SIG-M5 treated with dmso at 0.1 percent for 504 hours (cell line): ENCODE results near the gene PDCD2L.
A peak's percentile ranks its signal among the peaks of the same experiment; 100 is the strongest.
"Not testable (repeated sequence)": the region's sequence is repeated elsewhere in the genome, so short reads cannot be mapped to it uniquely, and the experiment has no call there.

Experiments
- DNase-seq: peaks from one replicate; lab custom pipeline; 2025; ENCODE audit not compliant: unreplicated experiment; lab: John Stamatoyannopoulos, UW

PDCD2L gene

DNA sequence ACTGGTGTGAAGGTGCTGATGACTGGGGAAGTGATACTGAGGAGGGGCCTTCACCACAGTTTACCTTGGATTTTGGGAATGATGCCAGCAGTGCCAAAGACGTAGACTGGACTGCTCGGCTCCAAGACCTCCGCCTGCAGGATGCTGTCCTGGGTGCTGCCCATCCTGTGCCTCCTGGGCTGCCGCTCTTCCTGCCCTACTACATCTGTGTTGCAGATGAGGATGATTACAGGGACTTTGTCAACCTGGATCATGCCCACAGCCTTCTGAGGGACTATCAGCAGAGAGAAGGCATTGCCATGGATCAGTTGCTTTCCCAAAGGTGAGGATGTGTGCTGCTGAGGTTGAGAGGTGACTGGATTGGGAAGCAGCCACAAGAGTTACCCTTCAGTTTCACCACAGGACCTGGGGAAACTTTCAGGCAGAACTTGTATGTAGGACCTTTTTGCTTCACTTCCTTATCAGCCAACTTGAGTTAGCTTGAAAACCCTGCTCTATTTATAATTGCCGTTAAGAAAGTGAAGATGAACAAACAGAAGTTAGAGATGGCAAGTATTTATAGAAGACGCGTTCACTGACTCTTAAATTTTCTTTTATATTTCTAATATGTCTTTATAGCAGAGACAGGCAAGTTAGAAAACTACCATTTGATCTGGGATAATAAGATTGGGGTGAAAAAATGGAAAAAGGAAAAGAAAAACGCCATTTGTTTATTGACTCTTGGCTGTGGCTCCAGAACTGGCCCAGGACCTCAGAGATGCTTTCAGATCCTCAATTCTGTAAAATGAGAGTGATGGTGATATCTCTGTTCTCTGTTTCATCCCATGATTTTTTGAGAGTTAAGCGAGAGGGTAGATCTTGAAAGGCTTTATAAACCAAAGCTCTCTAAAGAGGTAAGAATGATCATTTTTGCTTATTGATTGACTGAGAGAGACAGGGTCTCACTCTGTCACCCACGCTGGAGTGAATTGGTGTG lies 5.3 kb downstream of the PDCD2L start:
- peak; percentile 13 for DNase-seq

DNA sequence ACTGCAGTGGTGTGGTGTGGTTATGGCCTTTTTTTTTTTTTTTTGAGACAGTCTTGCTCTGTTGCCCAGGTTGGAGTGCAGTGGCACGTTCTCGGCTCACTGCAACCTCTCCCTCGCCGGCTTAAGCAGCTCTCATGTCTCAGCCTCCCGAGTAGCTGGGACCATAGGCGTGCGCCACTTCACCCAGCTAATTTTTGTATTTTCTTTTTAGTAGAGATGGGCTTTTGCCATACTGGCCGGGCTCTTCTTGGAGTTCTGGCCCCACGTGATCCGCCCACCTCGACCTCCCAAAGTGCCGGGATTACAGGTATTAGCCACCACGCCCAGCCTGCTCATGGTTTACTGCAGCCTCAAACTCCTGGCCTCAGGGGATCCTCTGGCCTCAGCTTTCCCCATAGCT lies 7.0 kb downstream of the PDCD2L start:
- DNase-seq: no peak

DNA sequence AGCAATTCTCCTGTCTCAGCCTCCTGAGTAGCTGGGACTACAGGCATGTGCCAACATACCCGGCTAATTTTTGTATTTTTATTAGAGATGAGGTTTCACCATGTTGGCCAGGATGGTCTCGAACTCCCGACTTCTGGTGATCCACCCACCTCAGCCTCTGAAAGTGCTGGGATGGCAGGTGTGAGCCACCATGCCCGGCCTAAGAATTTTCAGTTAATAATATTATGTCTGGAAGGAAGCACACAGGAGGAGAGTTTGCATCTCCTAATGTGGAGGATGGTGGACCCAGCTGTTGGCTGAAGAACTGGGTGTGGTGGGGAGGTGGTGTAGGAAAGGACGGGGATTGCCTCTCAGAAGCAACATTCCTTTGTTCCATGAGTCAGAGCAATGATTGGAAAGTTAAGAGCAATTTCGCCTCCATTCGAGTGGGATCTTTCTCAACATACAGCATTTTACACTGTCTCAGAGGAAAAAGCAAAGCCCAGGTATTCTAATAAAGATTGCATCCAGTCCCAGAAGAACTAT lies 11.9 kb downstream of the PDCD2L start:
- DNase-seq: no peak

DNA sequence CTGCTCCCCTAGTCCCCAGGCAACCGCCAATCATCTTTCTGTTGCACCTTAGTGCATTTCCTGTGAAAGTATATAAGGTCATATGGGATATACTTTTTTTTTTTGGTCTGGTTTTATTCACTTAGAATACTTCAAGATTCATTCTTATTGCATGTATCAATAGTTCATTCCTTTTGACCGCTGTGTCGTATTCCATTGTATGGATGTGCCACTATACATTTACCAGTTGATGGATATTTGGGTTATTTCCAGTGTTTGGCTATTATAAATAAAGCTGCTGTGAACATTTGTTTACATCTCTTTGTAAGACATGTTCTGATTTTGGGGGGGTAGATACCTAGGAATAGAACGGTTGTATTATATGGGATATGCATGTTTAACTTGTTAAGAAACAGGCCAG lies 14.1 kb downstream of the PDCD2L start:
- no peak for DNase-seq

DNA sequence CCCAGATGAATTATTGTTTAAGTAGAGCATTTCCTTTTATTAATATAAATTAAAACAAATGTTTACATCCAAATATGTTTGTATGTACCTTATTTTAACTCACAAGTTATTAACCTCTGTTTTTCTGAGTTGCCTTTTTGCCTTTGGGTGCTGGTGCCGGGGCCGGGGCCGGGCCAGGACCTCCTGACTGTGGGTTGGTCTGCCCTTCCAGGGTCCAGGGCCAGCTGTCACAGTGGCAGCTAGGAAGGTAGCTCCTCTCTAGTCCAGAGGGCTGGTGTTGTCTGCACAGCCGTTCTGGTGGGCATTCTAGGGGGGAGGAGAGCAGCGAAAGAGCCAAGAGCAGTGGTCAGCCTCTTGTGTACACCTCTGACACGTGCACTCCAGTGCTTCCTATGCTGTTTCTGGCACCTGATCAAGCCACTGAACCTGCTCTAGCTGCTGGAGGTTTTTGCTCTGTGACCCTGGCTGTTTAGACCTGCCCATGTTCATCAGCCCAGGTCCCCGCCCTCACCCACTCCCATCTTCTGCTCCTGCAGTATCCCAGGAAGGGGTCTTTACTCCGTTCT lies 22.0 kb downstream of the PDCD2L start:
- DNase-seq: no peak

DNA sequence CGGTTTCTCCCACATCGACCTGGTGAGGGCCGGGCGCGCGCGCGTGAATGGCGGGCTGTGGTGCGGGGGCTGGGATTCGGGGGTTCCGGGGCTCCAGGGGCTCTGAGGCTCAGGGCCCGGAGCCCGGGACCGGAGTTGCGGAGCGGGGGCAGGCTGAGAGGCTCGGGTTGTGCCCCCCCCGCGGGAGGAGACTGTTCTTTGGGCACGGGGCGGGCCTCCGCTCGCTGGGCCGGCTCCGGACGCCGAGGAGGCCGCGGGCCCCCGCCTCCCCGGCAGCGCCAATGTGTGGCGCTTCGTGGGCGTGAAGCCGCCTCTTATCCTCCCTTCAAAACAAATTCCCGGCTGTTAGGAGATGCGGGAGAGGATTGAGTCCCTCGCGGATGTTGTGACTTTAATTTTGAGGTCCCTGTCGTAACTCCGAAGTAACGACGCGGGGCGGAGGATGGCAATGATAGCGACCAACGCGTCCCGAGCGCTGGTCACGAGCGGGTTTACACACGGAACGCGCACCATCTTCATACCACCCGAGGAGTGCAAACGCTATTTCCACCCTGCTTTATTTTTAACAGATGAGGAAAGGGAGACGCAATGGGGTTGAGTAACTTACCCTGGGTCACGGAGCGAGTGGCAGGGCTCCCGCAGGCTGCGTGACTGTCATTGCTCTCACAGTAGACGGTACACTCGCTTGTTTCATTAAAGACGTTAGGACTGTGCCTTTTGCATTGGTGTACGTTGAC lies 24.5 kb downstream of the PDCD2L start:
- peak; percentile 51 for DNase-seq

DNA sequence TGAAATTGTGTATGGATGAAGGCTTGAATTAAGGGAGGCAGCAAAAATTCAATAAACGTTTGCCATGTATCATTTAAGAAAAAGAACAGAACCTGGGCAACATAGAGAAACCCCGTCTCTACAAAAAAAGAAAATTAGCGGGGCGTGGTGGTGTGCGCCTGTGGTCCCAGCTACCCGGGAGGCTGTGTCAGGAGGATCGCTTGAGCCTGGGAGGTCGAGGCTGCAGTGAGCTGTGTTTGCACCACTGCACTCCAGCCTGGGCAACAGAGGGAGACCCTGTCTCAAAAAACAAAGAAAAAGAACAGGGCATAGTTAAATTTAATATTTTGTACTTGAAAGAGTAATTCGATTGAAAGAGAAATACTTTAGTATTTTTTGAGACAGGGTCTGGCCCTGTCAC lies 25.4 kb downstream of the PDCD2L start:
- no peak for DNase-seq

DNA sequence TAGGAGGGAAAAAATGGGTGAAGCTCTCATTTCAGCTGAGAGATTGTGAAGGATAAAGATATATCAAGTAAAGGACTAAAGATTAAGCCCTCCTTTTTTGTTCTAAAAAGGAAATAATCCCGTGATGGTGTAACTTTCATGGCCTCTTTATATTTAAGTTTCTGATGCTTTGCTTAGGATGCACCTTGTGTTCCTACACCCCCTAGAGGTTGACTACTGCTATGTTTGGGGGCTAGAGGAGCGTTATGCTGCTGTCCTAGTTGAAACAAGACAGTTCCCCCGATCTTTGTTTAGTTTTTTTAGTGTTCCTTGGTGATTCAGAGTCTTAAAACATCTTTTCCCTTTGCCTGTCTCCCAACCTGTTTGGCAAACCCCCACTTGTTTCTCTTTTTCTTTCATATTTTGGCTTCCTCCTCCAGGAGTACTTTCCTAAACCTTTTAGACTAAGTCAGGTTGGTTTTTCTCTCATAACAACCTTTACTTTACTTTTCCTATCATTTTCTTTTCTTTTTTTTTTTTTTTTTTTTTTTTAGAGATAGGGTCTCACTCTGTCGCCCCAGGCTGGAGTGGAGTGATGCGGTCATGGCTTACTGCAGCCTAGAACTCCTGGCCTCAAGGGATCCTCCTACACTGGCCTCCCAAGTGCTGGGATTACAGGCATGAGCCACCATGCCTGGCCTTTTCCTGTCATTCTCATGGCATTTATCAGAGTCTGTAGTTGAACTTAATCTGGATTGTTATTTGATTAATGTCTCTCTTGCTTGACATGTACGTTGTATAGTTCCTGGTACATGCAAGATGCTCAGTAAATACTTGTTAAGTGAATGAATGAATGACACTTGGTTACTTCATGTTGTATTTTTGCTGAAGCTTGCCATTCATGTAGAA lies 26.8 kb downstream of the PDCD2L start:
- DNase-seq: peak; percentile 80

DNA sequence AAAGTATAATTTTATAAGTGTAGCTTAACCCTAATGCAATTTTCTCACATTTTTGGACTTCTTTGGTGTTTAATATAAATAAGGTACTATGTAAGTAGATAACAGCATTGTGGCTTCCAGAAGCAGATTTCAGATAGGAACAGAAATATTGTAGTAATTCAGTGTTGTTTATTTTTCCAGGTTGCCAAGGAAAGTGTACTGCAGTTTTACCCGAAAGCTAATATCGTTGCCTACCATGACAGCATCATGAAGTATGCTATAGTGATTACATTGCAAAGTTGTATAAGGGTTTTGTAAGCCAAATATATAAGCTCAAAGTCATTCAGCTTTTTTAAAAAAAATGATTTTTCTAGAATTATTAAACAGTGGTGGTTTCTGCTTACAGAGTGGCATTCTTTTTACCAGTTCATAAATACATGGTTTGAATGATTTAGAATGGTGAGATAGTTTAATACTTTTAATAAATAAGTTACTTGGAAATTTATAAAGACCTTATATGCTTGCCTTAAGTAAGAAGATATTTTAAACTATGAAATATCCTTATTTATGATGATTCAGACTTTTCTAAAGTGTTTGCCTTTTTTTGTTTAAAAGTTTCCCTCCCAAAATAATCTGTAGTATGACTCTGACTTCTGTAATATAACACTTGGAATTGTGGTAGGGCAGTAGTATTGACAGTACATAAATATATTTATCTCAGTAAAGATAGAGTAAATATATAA lies 27.6 kb downstream of the PDCD2L start:
- DNase-seq: no peak

DNA sequence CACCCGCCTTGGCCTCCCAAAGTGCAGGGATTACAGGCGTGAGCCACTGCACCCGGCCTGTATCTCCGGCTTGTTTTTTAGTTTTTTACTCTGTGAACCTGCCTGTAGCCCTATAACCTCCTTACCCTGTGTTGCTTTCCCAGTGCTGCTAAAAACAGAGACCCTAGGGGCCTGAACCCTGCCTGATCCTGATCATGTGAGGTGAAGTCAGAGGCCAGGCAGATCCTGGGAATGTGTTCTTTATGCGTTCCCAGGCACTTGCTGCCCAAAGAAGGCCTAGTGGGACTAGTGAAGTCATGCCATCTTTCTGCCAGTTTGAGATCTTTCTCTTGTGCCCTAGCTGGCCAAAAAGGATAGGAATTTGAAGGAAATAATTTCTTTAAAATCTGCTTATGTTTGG lies 28.6 kb downstream of the PDCD2L start:
- no peak for DNase-seq

DNA sequence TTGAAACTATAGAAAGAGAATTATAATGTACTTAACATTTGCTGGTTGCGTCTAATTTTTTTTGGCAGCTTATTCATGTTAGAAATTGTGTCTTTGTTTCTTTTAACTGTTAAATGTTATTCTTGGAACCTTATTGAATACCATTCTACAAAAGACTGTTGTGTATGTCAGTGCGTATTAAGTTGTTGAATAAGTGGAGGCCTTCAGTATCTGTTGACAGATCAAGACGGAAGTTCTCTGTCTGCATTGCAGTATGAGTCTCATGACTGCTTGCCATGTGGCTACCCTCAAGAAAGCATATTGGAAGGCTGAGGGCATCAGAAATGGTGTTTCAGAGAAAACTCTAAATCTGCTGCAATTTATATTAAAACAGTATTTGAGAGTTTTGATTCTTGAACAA lies 32.5 kb downstream of the PDCD2L start:
- DNase-seq: no peak

DNA sequence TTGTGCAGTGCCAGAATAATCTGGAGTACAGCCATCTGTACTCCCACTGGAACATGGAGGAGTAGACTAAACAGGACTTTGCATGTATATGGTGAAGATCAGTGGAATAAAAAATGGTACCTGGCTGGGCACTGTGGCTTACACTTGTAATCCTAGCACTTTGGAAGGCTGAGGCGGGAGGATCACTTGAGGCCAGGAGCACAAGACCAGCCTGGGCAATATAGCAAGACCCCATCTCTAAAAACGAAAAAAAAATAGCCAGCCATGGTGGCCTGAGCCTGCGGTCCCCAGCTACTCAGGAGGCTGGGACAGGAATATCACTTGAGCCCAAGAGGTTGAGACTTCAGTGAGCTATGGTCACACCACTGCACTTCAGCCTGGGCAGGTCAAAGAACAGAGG lies 44.0 kb downstream of the PDCD2L start:
- no peak for DNase-seq

DNA sequence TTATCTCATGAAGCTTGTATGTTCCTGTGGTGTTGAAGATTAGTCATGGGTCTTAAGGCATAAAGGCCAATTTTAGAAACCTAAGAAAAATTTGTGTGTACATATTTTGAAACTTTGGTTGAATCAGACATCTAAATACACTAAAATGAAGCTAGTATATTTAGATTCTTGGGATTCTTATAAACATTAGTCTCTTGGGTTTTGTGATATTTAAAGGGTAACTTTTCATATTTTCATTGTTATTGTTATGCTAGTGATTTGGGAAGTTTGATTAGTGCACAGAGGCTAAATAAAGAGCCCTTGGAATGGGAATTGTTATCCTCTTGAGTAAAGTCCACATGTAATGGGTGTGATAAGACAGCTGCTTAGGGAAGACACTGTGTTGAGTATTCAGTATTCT lies 48.5 kb downstream of the PDCD2L start:
- no peak for DNase-seq

DNA sequence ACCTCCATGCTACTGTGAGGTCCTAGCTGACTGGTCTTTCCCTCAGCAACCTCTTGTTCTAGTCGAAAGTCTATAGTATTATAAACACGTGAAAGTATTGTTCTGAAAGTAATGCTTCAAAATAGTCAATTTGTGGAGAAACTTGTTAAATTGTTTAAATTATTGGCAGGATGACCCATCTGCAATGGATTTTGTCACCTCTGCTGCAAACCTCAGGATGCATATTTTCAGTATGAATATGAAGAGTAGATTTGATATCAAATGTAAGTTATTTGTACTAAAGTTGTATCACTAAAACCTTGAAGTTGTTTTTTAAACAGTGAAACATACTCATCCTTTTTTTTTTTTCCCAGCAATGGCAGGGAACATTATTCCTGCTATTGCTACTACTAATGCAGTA lies 49.9 kb downstream of the PDCD2L start:
- no peak for DNase-seq

DNA sequence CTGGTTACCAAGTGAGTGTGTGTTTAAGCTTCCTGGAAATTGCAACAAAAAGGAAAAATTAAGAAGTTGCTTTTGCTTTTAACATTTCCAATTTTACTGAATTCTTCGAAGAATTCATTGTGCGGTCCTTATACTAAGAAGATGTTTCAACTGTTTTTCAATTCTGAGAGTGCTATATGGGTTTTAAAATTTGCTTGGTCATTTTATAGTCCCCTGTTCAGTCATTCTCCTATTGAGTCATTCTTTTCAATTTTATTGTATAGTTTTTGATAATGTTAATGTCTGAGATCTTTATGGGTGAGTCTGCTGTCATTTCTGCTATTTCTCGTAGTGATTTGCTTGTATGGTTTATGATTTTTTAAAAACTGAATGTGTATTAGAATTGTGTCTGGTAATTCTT lies 50.5 kb downstream of the PDCD2L start:
- DNase-seq: no peak

DNA sequence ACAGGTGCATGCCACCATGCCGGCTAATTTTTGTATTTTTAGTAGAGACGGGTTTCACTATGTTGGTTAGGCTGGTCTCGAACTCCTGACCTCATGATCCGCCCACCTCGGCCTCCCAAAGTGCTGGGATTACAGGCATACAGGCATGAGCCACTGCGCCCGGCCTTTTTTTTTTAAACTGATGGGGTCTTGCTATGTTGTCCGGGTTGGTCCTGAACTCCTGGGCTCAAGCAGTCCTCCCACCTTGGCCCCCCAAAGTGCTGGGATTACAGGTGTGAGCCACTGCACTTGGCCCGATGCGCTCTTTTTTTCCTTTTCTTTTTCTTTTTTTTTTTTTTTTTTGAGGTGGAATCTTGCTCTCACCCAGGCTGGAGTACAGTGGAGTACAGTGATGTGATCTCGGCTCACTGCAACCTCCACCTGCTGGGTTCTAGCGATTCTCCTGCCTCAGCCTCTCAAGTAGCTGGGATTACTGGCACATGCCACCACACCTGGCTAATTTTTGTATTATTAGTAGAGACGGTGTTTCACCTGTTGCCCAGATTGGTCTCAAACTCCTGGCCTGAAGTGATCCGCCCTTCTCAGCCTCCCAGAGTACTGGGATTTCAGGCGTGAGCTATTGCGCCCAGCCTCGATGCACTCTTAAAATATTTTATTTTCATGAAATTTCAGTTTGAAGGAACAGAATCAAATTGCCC lies 51.7 kb downstream of the PDCD2L start:
- not testable (repeated sequence) for DNase-seq

DNA sequence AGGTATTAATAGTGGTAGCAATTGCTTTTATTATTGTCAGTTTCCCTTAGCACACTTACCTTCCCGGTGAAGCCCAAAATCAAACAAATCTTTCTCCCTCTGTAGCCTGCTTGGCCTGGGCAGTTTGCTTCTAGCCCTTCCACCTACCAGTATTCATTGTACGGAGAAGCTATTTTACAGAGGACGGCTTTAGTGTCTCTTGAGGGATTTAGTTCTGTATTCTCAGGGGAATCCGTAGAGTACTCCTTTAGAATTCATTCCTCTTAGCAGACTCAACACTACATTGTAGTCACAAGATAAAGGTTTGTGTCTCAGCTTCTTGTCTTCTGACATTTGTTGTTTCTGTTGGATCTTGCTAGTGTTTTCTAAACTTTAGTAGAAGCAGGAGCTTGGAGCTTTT lies 53.2 kb downstream of the PDCD2L start:
- DNase-seq: no peak

DNA sequence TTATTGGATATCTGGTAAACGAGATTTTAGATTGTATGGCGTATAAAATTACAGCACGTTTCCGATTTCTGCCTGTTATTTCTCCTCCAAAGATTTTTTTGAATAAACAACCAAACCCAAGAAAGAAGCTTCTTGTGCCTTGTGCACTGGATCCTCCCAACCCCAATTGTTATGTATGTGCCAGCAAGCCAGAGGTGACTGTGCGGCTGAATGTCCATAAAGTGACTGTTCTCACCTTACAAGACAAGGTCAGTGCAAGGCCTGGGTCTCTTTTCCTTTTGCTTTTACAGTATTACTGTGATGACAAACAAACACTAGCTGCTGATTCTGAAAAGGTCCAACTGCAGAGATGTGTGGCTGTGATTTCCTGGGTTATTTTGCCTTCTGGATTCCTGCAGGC lies 54.5 kb downstream of the PDCD2L start:
- DNase-seq: no peak

DNA sequence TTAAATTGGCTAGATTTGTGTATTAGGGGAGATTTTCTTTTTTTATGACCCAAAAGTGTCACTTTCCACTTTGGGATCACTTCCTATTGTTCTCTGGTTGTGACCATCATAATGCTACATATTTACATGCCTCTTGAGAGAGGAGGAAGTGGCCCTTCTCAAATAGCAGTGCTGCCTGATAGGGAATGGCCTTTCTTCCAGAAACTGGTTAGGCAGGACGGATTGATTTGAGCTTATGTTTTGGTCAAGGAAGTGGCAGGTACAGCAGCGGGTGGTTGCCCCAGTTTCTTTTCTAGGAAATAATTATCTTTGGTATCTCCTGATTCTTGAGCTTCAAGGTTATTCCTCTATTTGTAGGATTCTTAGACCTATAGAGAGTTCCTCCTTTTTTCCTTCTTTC lies 55.4 kb downstream of the PDCD2L start:
- peak; percentile 47 for DNase-seq
